Cardiac fibroblast (primary cell): Measurements from ENCODE around the gene ATRIP.
"Not testable (repeated sequence)": the region's sequence is repeated elsewhere in the genome, so short reads cannot be mapped to it uniquely, and the experiment has no call there.

Source experiments
- DNase-seq, 2 donors: peaks; one replicate each; pipeline versions ENCODE4 v3.0.0 to v3.0.0-alpha.2; 2010; ENCODE audit warnings: low read depth in 2 of 2
- H3K4me3 ChIP-seq, 2 donors: replicated peaks in 1 of 2; 1 replicate in 1 of 2; 2 replicates in 1 of 2; pipeline ENCODE4 v1.5.1; 2011; ENCODE audit warnings: low read depth in 2 of 2, low read length in 2 of 2, mild to moderate bottlenecking in 2 of 2, moderate library complexity in 1 of 2
- CTCF ChIP-seq: IDR thresholded peaks from one replicate; pipeline ENCODE4 v1.5.1; 2011; ENCODE audit warnings: low read depth, mild to moderate bottlenecking, low read length, inconsistent platforms

ATRIP gene

GRCh38 chr3:48475188-48475587 lies 28.7 kb downstream of the ATRIP start:
- no peak overlapping the region for H3K4me3 ChIP-seq
- no peak for DNase-seq
- TF ChIP-seq CTCF: no peak

GRCh38 chr3:48476426-48477053 lies 30.0 kb downstream of the ATRIP start:
- no peak for TF ChIP-seq CTCF
- no peak for DNase-seq
- no peak overlapping the region for H3K4me3 ChIP-seq

- H3K4me3 ChIP-seq: no peak overlapping the region
- DNase-seq: no peak
- no peak for TF ChIP-seq CTCF
Observed at GRCh38 chr3:48477959-48478520, 31.5 kb downstream of the ATRIP start.

GRCh38 chr3:48478626-48479555 lies 32.4 kb downstream of the ATRIP start:
- H3K4me3 ChIP-seq: no peak overlapping the region
- DNase-seq: no peak
- no peak for TF ChIP-seq CTCF

- H3K4me3 ChIP-seq, DNase-seq: not testable (repeated sequence)
Observed at GRCh38 chr3:48480891-48481290, 34.4 kb downstream of the ATRIP start.

- not testable (repeated sequence) for DNase-seq, H3K4me3 ChIP-seq
Observed at GRCh38 chr3:48482822-48483221, 36.3 kb downstream of the ATRIP start.

GRCh38 chr3:48486952-48487351 lies 40.4 kb downstream of the ATRIP start:
- no peak for TF ChIP-seq CTCF
- no peak overlapping the region for H3K4me3 ChIP-seq
- DNase-seq: no peak
